Stomach smooth muscle (tissue), 2 donors: ENCODE results near the gene LTBP4.
A peak's percentile ranks its signal among the peaks of the same experiment; 100 is the strongest.

Source experiments
- H3K27ac ChIP-seq: one replicate; pipeline ENCODE4 v1.7.0; 2013; ENCODE audit warnings: mild to moderate bottlenecking, low read length, inconsistent platforms
- H3K27me3 ChIP-seq, 2 donors: one replicate each; pipeline ENCODE4 v1.7.0; 2013; ENCODE audit warnings: low read length in 2 of 2; ENCODE audit not compliant: insufficient read depth in 2 of 2, control insufficient read depth in 1 of 2
- H3K36me3 ChIP-seq, 2 donors: one replicate each; pipeline ENCODE4 v1.7.0; 2013; ENCODE audit warnings: low read length in 2 of 2; ENCODE audit not compliant: control insufficient read depth in 2 of 2, insufficient read depth in 2 of 2
- H3K4me1 ChIP-seq: one replicate; pipeline ENCODE4 v1.7.0; 2013; ENCODE audit warnings: low read length; ENCODE audit not compliant: control insufficient read depth, insufficient read depth
- H3K4me3 ChIP-seq, 2 donors: one replicate each; pipeline ENCODE4 v1.7.0; 2013; ENCODE audit warnings: low read length in 2 of 2
- H3K9ac ChIP-seq, 2 donors: one replicate each; pipeline ENCODE4 v1.7.0; 2013; ENCODE audit warnings: low read length in 2 of 2, mild to moderate bottlenecking in 1 of 2
- H3K9me3 ChIP-seq, 2 donors: one replicate each; pipeline ENCODE4 v1.7.0; 2013; ENCODE audit warnings: low read length in 2 of 2; ENCODE audit not compliant: control insufficient read depth in 2 of 2
- donor health status: healthy.
- donor health status: Pancreatic carcinoma.

LTBP4 gene

DNA sequence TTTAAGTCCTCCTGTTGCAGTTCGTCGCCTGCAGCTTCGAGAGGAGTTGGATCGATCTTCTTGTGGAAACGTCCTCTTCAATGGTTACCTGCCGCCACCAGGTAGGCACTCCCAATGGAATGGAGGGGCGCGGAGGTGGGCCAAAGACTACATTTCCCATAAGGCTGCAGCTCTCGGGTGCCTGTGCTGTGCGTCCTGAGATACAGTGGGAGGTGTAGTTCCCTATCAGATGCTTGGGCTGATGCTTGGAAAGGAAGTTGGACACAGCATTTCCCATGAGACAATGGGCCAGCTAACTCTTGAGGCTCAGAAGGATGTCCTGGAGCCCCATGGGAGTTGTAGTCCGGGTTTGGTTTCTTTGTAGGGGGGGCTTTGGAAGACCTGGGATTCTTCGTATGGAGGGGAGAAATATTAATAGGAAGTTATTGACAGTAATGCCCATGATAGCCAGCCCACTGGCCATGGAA is 22.7 kb upstream of the LTBP4 start:
- Histone ChIP-seq H3K9me3 (no peaks in the 10 kb centered on the region), H3K36me3 (peaks cover 7% of the 10 kb centered on the region in 2 donors), H3K27ac (no peak overlapping the region), H3K27me3 (no peaks in the 10 kb centered on the region), H3K4me3 (no peak overlapping the region), H3K4me1 (peaks cover 10% of the 10 kb centered on the region), H3K9ac (peak overlapping the region in 1 of 2 donors; percentile 5)

DNA sequence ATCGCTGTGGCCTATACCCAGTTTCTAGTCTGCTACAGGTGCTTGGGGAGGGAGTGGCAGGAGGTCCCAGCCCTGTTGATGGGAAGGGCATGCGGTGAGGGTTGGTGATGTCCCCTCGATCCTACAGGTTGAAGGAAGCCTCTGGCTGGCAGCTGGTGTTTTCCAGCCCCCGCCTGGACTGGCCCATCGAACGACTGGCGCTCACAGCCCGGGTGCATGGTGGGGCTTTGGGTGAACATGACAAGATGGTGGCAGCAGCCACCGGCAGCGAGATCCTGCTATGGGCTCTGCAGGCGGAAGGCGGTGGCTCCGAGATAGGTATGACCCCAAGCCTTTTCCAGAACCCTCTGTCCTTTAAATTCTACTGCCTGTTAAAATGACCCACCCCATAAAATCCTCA is 20.6 kb upstream of the LTBP4 start:
- Histone ChIP-seq H3K27me3 (no peaks in the 10 kb centered on the region), H3K4me3 (no peak overlapping the region), H3K9me3 (no peaks in the 10 kb centered on the region), H3K27ac (no peak overlapping the region), H3K4me1 (peaks cover 10% of the 10 kb centered on the region), H3K36me3 (peaks cover 7% of the 10 kb centered on the region in 2 donors), H3K9ac (no peak overlapping the region)

DNA sequence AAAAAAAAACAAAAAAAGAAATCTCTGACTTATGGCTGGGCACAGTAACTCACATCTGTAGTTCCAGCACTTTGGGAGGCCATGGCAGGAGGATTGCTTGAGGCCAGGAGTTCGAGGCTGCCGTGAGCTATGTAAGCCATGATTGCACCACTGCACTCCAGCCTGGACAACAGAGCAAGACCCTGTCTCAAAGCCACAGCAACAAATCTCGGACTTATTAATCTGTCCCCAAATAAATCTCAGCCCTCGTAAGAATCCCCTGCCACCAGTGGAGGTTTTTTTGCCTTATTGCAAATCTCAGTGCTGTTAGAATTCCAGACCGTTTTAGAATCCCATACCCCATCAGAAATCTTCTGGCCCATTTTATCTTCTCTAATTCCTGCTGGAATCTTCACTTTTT is 19.6 kb upstream of the LTBP4 start:
- H3K36me3 ChIP-seq, result peaks cover 7% of the 10 kb centered on the region in 2 donors

DNA sequence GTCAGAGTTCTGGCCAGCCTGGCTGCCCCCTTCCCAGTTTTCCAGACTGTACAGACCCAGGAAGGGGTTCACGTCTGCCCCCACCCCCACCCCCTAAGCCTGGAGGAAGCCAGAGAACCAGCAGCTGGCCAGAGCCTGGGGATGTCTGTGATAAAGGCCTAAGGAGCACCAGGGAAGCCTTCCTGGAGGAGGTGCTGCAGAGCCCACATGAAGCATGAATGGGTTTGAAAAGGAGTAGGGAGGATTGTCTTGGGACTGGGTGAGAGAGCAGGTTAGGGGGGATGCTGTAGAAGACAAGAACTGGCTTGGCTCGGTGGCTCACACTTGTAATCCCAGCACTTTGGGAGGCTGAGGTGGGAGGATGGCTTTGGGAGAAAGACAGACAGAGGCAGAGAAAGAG is 18.7 kb upstream of the LTBP4 start:
- H3K4me1 ChIP-seq, result peaks cover 3% of the 10 kb centered on the region
- peaks cover 7 to 9% of the 10 kb centered on the region in 2 donors for H3K36me3 ChIP-seq
- no peak overlapping the region for H3K9ac ChIP-seq
- no peaks in the 10 kb centered on the region for H3K27me3 ChIP-seq
- no peaks in the 10 kb centered on the region for H3K9me3 ChIP-seq
- no peak overlapping the region for H3K4me3 ChIP-seq
- no peak overlapping the region for H3K27ac ChIP-seq

More for the DNA sequence above, 19.6 kb upstream of the LTBP4 start:
- no peak overlapping the region for H3K9ac ChIP-seq
- H3K4me3 ChIP-seq, result no peak overlapping the region
- peaks cover 5% of the 10 kb centered on the region for H3K4me1 ChIP-seq
- H3K27me3 ChIP-seq, result no peaks in the 10 kb centered on the region
- no peak overlapping the region for H3K27ac ChIP-seq
- no peaks in the 10 kb centered on the region for H3K9me3 ChIP-seq

DNA sequence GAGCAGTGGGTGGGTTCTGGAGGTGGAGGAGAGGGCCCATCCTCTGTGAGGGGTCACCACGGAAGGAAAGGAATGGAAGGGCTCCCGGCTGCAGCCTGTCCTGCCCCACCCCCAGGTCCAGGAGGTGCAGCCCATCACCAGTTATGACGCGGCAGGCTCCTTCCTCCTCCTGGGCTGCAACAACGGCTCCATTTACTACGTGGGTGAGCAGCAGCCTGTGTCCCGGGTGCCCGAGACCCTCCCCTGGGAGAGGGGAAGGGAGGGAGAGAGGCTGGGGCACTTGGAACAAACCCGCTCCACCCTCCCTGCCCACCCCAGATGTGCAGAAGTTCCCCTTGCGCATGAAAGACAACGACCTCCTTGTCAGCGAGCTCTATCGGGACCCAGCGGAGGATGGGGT is 17.9 kb upstream of the LTBP4 start:
- H3K4me3 ChIP-seq, result no peak overlapping the region
- H3K27ac ChIP-seq, result no peak overlapping the region
- H3K9ac ChIP-seq, result no peak overlapping the region
- no peaks in the 10 kb centered on the region for H3K9me3 ChIP-seq
- no peaks in the 10 kb centered on the region for H3K27me3 ChIP-seq
- peaks cover 7 to 11% of the 10 kb centered on the region in 2 donors for H3K36me3 ChIP-seq
- H3K4me1 ChIP-seq, result peaks cover 1% of the 10 kb centered on the region

DNA sequence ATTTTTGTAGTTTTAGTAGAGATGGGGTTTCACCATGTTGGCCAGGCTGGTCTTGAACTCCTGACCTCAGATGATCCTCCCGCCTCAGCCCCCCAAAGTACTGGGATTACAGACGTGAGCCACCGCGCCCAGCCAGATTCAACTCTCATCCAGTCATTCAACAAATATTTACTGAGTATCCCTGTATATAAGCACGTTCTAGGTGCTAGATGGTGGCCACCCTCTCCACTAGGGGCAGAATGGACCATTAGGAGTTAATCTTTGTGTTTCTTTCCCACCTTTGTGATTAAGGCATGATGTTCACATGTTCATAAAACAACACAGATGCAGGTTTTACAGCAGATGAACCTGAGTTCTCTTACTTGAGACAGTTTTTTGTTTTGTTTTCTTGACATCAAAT is 17.2 kb upstream of the LTBP4 start:
- peaks cover 7 to 14% of the 10 kb centered on the region in 2 donors for H3K36me3 ChIP-seq
- H3K27me3 ChIP-seq, result no peaks in the 10 kb centered on the region
- no peaks in the 10 kb centered on the region for H3K9me3 ChIP-seq
- no peak overlapping the region for H3K27ac ChIP-seq
- no peak overlapping the region for H3K9ac ChIP-seq
- no peaks in the 10 kb centered on the region for H3K4me1 ChIP-seq
- no peak overlapping the region for H3K4me3 ChIP-seq

DNA sequence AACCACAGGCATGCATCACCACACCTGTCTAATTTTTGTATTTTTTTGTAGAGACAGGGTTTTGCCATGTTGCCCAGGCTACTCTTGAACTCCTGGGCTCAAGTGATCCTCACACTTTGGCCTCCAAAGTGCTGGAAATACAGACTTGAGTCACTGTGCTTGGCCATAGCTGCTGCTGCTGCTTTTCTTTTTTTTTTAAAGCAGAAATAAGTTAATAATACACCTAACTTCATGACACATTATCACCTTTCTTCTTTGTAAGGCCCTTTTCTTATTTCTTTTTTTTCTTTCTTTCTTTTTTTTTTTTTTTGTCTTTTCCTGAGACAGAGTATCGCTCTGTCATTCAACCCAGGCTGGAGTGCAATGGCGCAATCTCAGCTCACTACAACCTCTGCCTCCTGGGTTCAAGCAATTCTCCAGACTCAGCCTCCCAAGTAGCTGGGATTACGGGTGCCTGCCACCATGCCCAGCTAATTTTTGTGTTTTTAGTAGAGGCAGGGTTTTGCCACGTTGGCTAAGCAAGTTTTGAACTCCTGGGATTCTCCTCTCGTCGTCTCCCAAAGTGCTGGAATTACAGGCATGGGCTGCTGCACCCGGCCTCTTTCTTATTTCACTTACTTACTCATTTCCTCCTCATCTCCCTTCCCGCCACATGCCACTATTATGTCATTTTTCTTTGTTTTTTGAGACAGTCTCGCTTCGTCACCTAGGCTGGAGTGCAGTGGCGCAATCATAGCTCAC is 15.8 kb upstream of the LTBP4 start:
- Histone ChIP-seq H3K27me3 (no peaks in the 10 kb centered on the region), H3K36me3 (peaks cover 2 to 11% of the 10 kb centered on the region in 2 donors), H3K9ac (no peak overlapping the region), H3K9me3 (no peaks in the 10 kb centered on the region), H3K4me1 (no peaks in the 10 kb centered on the region), H3K27ac (no peak overlapping the region), H3K4me3 (no peak overlapping the region)

DNA sequence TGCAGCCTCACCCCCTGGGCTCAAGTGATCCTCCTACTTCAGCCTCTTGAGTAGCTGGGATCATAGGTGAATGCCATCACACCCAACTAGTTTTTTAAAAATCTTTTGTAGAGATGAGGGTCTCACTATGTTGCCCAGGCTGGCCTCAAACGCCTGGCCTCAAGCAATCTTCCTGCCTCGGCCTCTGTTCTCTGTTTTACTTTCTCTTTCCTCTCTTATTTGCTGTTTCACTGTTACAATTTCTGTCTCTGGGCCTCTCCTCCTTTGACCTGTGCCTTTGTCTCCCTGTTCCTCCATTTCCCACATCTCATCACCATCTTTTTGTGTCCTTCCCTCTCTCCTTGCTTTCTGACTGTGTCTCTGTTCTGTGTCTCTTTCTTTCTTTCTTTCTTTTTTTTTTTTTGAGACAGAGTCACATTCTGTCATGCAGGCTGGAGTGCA is 15.2 kb upstream of the LTBP4 start:
- no peak overlapping the region for H3K27ac ChIP-seq
- H3K9ac ChIP-seq, result no peak overlapping the region
- H3K27me3 ChIP-seq, result no peaks in the 10 kb centered on the region
- H3K36me3 ChIP-seq, result peaks cover 0 to 8% of the 10 kb centered on the region in 2 donors
- H3K9me3 ChIP-seq, result no peaks in the 10 kb centered on the region
- no peak overlapping the region for H3K4me3 ChIP-seq
- no peaks in the 10 kb centered on the region for H3K4me1 ChIP-seq

DNA sequence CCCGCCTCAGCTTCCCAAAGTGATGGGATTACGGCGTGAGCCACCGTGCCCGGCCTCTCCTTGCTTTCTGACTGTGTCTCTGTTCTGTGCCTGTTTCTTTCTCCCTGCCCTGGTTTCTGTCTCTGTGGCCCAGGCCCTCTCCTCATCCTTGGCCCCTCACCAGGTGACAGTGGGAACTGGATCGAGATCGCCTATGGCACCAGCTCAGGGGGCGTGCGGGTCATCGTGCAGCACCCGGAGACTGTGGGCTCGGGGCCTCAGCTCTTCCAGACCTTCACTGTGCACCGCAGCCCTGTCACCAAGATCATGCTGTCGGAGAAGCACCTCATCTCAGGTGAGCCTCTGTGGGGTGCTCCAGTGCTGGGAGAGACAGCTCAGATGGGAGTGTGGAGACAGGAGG is 14.6 kb upstream of the LTBP4 start:
- Histone ChIP-seq H3K4me1 (no peaks in the 10 kb centered on the region), H3K9ac (no peak overlapping the region), H3K4me3 (no peak overlapping the region), H3K9me3 (no peaks in the 10 kb centered on the region), H3K27me3 (no peaks in the 10 kb centered on the region), H3K36me3 (peaks cover 0 to 8% of the 10 kb centered on the region in 2 donors), H3K27ac (no peak overlapping the region)

DNA sequence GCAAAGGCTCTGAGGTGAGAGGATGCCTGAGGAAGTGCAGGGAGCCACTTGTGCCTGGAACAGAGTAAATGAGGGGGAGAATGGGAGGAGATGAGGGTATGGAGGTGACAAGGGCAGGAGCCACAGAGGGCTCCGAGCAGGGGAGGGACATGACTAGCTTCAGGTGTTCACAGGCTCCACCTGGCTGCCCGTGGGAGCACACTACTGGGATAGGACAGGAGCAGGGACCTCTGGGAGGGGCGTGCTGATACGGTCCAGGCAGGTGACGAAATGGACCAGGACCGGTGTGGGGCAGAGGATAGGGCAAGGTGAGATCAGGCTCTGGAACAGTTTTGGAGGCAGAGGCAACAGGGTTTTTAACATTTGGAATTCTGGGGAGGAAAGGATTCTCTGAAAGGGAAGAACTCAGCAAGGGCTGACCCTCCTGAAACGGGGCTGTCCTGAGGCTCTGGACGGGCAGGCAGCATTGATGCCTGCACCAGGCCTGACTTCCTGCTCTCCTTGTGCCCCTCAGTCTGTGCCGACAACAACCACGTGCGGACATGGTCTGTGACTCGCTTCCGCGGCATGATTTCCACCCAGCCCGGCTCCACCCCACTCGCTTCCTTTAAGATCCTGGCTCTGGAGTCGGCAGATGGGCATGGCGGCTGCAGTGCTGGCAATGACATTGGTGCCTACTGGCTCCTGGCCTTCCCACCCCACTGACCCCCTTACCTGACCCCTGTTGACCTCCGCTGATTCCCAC is 12.9 kb upstream of the LTBP4 start:
- no peak overlapping the region for H3K27ac ChIP-seq
- H3K9ac ChIP-seq, result no peak overlapping the region
- H3K9me3 ChIP-seq, result no peaks in the 10 kb centered on the region
- H3K4me1 ChIP-seq, result no peaks in the 10 kb centered on the region
- no peaks in the 10 kb centered on the region for H3K27me3 ChIP-seq
- H3K4me3 ChIP-seq, result no peak overlapping the region
- H3K36me3 ChIP-seq, result peaks cover 0 to 8% of the 10 kb centered on the region in 2 donors
